ENCODE measurements around the gene CD247.

DNA sequence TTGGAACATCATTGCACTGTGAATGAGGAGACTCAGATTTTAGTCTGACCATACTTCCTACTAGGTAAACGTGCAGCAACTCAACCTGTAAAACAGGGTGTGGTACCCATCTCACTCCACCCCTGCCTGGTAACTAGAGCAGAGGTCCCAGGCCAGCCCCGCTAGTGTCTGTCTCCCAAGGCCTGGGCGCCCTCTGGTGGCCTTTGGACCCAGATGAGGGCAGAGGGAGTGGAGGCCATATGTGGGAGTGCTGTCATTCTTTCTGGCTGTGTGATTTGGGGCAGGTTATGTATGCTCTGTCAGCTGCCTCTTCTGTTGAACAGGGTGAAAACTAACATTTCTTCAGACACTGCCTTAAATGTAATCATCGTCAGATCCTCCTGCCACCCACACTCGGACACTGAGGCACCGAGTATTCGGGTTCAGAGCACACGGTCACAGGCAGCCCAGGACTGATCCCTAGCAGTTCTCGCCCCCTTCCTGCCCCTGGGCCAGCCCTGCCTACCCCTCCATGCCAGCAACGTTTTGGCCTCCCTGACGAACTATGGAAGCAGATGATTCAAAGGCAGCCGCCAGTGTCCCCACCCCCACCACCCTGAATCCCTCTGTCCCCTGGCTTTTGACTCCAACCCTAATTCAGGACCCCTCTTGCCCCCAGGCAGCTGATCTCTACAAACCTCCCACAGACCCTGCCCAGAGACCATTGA, 76.0 kb downstream of the CD247 start:
- TF ChIP-seq, protein P1, sequence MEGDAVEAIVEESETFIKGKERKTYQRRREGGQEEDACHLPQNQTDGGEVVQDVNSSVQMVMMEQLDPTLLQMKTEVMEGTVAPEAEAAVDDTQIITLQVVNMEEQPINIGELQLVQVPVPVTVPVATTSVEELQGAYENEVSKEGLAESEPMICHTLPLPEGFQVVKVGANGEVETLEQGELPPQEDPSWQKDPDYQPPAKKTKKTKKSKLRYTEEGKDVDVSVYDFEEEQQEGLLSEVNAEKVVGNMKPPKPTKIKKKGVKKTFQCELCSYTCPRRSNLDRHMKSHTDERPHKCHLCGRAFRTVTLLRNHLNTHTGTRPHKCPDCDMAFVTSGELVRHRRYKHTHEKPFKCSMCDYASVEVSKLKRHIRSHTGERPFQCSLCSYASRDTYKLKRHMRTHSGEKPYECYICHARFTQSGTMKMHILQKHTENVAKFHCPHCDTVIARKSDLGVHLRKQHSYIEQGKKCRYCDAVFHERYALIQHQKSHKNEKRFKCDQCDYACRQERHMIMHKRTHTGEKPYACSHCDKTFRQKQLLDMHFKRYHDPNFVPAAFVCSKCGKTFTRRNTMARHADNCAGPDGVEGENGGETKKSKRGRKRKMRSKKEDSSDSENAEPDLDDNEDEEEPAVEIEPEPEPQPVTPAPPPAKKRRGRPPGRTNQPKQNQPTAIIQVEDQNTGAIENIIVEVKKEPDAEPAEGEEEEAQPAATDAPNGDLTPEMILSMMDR (conservative IDR thresholded peaks at IDR 0.05 in 1 of 2, IDR thresholded peaks at IDR 0.05 in 1 of 2; ENCODE audit: extremely low read depth in 1 of 2, insufficient read depth in 1 of 2, low read depth in 1 of 2, low read length in 2 of 2), result peak; percentile 92
- no peak for TF ChIP-seq EZH2 (IDR thresholded peaks at IDR 0.05; ENCODE audit: borderline replicate concordance, low read length)
